ENCODE results near the gene ACBD6. TPM values are rescaled to one million over a fixed set of nuclear protein-coding genes. Genes with fewer than 3 reads are reported as not detected.

Gene ACBD6
- total and polyA plus RNA-seq, 4 donors, result 8.3 to 17.3 (median 14.0) TPM

DNA sequence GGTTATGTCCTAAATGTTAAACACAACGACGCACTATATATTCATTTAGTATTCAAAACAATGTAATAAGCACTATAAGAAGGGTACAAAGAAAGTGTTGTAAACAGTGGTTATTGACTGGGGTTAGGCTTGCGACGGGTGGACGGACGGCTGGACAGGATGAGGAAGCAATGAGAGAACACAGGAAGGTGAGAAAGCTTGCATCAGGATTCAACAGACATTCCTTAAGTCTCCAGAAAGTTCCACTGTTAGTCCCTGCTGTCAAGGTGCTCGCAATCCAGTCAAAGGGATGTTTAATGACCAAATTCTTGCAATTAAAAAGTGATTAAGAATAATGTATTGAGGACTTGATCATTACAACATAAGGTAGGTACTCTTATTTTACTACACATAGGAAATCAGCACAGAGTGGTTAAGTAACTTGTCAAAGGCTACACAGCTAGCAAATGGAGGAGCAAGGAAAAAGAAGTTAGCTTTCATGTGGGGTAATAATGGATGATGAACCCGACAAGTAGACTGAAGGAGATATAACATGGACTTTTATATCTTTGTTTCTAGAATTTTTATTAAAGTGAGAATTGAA lies 994 bp upstream of the ACBD6 start (continued):
- no peak for TF ChIP-seq JUND (IDR thresholded peaks at IDR 0.05)

GRCh38 chr1:180501865-180502360 lies 464 bp downstream of the ACBD6 start:
- Histone ChIP-seq H3K27ac (ENCODE audit: low read depth in 1 of 2, low read length in 2 of 2) (peak overlapping the region; percentile 79 to 89), H3K9ac (ENCODE audit: low read depth in 1 of 2, low read length in 2 of 2) (peak overlapping the region; percentile 47 to 68)

DNA sequence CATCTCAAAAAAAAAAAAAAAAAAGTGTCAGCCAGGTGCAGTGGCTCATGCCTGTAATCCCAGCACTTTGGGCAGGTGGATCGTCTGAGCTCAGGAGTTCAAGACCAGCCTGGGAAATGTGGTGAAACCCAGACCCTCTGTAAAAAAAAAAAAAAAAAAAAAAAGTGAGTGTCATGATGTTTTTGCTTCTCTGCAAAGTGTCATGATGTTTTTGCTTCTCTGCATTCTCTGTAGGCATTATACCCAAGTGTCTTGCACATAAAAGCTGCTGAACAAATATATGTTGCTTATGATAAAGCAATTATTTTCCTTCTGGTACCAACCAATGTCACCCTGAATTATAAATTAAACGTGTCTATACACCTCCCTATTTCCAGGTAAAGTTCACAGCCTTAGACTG lies 1.7 kb downstream of the ACBD6 start:
- H3K4me3 ChIP-seq (ENCODE audit: low read depth in 1 of 3, low read length in 3 of 3), result no peak overlapping the region
- WGBS, result 82% methylated on average over 2 of the region's 2 CpGs

More at GRCh38 chr1:180501865-180502360, 464 bp downstream of the ACBD6 start:
- Histone ChIP-seq H3K4me3 (ENCODE audit: low read depth in 1 of 3, low read length in 3 of 3) (peak overlapping the region; percentile 62 to 84 (median 73)), H3K4me1 (ENCODE audit: control insufficient read depth in 4 of 4, insufficient read depth in 4 of 4, low read length in 3 of 4) (peaks cover 0 to 13% (median 8%) of the 10 kb centered on the region in 4 donors), H3K36me3 (ENCODE audit: control insufficient read depth in 4 of 4, insufficient read depth in 3 of 4, low read depth in 1 of 4, low read length in 3 of 4) (no peaks in the 10 kb centered on the region), H3K27me3 (ENCODE audit: control insufficient read depth in 4 of 4, insufficient read depth in 4 of 4, low read length in 3 of 4) (no peaks in the 10 kb centered on the region), H3K9me3 (ENCODE audit: control insufficient read depth in 4 of 4, low read length in 3 of 4) (no peaks in the 10 kb centered on the region)
- WGBS, result under 1% methylated on average over 18 of the region's 18 CpGs
- TF ChIP-seq JUND (IDR thresholded peaks at IDR 0.05) (no peak), RAD21 (IDR thresholded peaks at IDR 0.05) (no peak)
- TF ChIP-seq, protein P1, sequence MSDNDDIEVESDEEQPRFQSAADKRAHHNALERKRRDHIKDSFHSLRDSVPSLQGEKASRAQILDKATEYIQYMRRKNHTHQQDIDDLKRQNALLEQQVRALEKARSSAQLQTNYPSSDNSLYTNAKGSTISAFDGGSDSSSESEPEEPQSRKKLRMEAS (IDR thresholded peaks at IDR 0.05), result no peak
- DNase-seq (ENCODE audit: low spot score), result no peak

More for the DNA sequence above, 1.7 kb downstream of the ACBD6 start:
- Histone ChIP-seq H3K9ac (ENCODE audit: low read depth in 1 of 2, low read length in 2 of 2) (no peak overlapping the region), H3K36me3 (ENCODE audit: control insufficient read depth in 4 of 4, insufficient read depth in 3 of 4, low read depth in 1 of 4, low read length in 3 of 4) (no peaks in the 10 kb centered on the region), H3K27ac (ENCODE audit: low read depth in 1 of 2, low read length in 2 of 2) (no peak overlapping the region), H3K27me3 (ENCODE audit: control insufficient read depth in 4 of 4, insufficient read depth in 4 of 4, low read length in 3 of 4) (no peaks in the 10 kb centered on the region), H3K9me3 (ENCODE audit: control insufficient read depth in 4 of 4, low read length in 3 of 4) (no peaks in the 10 kb centered on the region), H3K4me1 (ENCODE audit: control insufficient read depth in 4 of 4, insufficient read depth in 4 of 4, low read length in 3 of 4) (peaks cover 0 to 13% (median 8%) of the 10 kb centered on the region in 4 donors)
- no peak for DNase-seq (ENCODE audit: low spot score)
- no peak for TF ChIP-seq RAD21 (IDR thresholded peaks at IDR 0.05)
- TF ChIP-seq FOXA1 (IDR thresholded peaks at IDR 0.05), result no peak
- no peak for TF ChIP-seq TAF1 (conservative IDR thresholded peaks at IDR 0.05)
- TF ChIP-seq, protein P2, sequence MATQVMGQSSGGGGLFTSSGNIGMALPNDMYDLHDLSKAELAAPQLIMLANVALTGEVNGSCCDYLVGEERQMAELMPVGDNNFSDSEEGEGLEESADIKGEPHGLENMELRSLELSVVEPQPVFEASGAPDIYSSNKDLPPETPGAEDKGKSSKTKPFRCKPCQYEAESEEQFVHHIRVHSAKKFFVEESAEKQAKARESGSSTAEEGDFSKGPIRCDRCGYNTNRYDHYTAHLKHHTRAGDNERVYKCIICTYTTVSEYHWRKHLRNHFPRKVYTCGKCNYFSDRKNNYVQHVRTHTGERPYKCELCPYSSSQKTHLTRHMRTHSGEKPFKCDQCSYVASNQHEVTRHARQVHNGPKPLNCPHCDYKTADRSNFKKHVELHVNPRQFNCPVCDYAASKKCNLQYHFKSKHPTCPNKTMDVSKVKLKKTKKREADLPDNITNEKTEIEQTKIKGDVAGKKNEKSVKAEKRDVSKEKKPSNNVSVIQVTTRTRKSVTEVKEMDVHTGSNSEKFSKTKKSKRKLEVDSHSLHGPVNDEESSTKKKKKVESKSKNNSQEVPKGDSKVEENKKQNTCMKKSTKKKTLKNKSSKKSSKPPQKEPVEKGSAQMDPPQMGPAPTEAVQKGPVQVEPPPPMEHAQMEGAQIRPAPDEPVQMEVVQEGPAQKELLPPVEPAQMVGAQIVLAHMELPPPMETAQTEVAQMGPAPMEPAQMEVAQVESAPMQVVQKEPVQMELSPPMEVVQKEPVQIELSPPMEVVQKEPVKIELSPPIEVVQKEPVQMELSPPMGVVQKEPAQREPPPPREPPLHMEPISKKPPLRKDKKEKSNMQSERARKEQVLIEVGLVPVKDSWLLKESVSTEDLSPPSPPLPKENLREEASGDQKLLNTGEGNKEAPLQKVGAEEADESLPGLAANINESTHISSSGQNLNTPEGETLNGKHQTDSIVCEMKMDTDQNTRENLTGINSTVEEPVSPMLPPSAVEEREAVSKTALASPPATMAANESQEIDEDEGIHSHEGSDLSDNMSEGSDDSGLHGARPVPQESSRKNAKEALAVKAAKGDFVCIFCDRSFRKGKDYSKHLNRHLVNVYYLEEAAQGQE (IDR thresholded peaks at IDR 0.05), result no peak
- TF ChIP-seq JUND (IDR thresholded peaks at IDR 0.05), result no peak
- TF ChIP-seq, protein P3, sequence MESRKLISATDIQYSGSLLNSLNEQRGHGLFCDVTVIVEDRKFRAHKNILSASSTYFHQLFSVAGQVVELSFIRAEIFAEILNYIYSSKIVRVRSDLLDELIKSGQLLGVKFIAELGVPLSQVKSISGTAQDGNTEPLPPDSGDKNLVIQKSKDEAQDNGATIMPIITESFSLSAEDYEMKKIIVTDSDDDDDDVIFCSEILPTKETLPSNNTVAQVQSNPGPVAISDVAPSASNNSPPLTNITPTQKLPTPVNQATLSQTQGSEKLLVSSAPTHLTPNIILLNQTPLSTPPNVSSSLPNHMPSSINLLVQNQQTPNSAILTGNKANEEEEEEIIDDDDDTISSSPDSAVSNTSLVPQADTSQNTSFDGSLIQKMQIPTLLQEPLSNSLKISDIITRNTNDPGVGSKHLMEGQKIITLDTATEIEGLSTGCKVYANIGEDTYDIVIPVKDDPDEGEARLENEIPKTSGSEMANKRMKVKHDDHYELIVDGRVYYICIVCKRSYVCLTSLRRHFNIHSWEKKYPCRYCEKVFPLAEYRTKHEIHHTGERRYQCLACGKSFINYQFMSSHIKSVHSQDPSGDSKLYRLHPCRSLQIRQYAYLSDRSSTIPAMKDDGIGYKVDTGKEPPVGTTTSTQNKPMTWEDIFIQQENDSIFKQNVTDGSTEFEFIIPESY (IDR thresholded peaks at IDR 0.05), result no peak
- TF ChIP-seq HNF4G (IDR thresholded peaks at IDR 0.05), result no peak
- TF ChIP-seq HNF4A (conservative IDR thresholded peaks at IDR 0.05), result no peak
- TF ChIP-seq, protein P4, sequence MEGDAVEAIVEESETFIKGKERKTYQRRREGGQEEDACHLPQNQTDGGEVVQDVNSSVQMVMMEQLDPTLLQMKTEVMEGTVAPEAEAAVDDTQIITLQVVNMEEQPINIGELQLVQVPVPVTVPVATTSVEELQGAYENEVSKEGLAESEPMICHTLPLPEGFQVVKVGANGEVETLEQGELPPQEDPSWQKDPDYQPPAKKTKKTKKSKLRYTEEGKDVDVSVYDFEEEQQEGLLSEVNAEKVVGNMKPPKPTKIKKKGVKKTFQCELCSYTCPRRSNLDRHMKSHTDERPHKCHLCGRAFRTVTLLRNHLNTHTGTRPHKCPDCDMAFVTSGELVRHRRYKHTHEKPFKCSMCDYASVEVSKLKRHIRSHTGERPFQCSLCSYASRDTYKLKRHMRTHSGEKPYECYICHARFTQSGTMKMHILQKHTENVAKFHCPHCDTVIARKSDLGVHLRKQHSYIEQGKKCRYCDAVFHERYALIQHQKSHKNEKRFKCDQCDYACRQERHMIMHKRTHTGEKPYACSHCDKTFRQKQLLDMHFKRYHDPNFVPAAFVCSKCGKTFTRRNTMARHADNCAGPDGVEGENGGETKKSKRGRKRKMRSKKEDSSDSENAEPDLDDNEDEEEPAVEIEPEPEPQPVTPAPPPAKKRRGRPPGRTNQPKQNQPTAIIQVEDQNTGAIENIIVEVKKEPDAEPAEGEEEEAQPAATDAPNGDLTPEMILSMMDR (IDR thresholded peaks at IDR 0.05; ENCODE audit: low read depth, low read length, missing input control), result no peak
- no peak for TF ChIP-seq SP1 (IDR thresholded peaks at IDR 0.05)
- no peak for TF ChIP-seq FOXA2 (IDR thresholded peaks at IDR 0.05)
- TF ChIP-seq, protein P5, sequence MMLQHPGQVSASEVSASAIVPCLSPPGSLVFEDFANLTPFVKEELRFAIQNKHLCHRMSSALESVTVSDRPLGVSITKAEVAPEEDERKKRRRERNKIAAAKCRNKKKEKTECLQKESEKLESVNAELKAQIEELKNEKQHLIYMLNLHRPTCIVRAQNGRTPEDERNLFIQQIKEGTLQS (IDR thresholded peaks at IDR 0.05), result no peak
- no peak for TF ChIP-seq YY1 (IDR thresholded peaks at IDR 0.05)
- TF ChIP-seq, protein P1 (IDR thresholded peaks at IDR 0.05), result no peak

All from liver (tissue), 9 donors.